ENCODE measurements around the gene TSPAN12.

DNA sequence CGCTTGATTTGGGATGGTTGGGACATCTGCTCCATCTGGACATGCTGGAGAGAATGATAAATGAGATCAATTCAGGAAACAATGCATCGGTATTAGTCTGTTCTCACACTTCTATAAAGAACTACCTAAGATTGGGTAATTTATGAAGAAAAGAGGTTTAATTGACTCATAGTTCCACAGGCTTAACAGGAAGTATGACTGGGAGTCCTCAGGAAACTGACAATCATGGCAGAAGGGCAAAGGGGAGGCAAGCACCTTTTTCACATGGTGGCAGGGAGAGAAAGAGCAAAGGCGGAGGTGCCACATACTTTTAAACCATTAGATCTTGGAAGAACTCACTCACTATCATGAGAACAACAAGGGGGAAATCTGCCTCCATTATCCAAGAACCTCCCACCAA lies 16.8 kb upstream of the TSPAN12 start:
- TF ChIP-seq POLR2A (IDR thresholded peaks at IDR 0.05), result no peak
- TF ChIP-seq CTCF (IDR thresholded peaks at IDR 0.05), result no peak
